KBM-7 (cell line): Measurements from ENCODE around the gene ENTREP3.
"Not testable (repeated sequence)": the region's sequence is repeated elsewhere in the genome, so short reads cannot be mapped to it uniquely, and the experiment has no call there.

Experiments used
- DNase-seq: peaks from one replicate; pipeline ENCODE4 v3.0.0-alpha.2; 2015
- in situ Hi-C: fragments of 300-500 bp; cut with MboI; formaldehyde crosslinking; loops from 2 replicates; pipeline ENCODE4 v1.14.3; 2020; ENCODE audit warnings: low sequenced_read_pairs, low pct_unique_long_range_greater_than_20kb, mixed read lengths

ENTREP3 gene, protein sequence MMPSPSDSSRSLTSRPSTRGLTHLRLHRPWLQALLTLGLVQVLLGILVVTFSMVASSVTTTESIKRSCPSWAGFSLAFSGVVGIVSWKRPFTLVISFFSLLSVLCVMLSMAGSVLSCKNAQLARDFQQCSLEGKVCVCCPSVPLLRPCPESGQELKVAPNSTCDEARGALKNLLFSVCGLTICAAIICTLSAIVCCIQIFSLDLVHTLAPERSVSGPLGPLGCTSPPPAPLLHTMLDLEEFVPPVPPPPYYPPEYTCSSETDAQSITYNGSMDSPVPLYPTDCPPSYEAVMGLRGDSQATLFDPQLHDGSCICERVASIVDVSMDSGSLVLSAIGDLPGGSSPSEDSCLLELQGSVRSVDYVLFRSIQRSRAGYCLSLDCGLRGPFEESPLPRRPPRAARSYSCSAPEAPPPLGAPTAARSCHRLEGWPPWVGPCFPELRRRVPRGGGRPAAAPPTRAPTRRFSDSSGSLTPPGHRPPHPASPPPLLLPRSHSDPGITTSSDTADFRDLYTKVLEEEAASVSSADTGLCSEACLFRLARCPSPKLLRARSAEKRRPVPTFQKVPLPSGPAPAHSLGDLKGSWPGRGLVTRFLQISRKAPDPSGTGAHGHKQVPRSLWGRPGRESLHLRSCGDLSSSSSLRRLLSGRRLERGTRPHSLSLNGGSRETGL

DNA sequence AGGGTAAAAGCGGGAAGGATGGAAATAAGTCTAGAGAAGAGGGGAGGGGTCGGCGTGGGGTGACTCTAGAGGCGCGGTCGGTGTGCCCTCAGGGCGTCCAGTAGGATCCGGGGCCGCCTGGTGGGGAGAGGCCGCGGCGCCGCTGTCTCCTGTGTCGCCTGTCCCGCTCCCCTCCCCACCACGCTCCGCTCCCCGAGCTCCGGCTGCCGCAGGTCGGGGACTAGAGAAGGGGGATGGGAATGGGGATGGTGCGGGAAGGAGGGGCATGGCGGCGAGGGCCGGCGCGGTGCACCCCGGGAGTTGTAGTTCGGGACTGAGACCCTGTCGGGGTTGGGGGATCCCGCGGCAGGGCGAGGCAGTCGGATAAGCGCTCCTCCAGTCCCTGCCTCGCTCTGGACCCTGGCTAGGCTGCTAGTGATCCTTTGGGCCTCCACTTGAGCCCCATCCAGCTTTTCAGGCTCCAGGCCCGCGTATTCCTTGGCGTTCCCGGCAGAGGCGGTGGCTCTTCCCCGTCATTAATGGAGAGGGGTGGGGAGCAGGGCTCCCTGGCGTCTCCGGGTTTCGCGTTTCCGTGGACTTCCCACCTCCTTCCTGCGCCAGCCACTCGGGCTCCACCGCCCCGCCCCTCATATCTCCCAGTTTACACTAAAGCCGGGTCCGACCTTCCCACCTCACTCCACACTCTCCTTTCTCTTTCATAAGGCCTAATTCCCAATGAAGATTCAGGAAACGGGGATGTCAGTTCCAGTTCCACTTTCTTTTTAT lies at the start of gene ENTREP3:
TSS of gene ENTREP3 (minus strand) at position 241 of the 765 bp plus-strand sequence. CDS start 606 bp downstream, outside the sequence.
- in situ Hi-C loops, result no loop called here
- DNase-seq, result peak; percentile 76

GRCh38 chr1:155304558-155305063 lies 49.3 kb upstream of the ENTREP3 start:
- no peak for DNase-seq
- in situ Hi-C loops, result no loop called here

DNA sequence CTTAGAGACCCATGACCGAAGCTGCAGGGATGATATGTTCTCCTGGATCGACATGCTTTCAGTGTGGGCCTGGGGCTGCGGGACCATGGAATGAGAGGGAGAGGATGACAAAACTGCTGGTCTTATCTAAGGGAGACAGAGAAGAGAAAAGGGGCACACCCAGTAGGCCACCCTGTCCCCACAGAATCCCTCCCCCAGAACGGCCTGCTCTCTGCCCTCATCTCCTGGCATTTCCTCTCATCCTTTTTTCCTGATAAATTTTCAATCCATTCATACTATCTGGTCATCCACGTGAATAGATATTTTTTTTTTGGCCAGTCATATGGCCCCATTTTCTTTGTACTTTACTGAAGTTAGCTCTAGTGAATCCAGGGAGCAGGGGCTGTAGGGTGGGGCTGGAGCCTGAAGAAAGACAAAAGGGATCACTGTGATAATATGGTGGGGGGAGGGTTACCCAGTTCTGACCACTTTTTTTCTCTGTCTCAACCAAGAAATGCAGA lies 46.1 kb upstream of the ENTREP3 start, which contains the start of gene PKLR:
TSS of gene PKLR (minus strand) at position 97 of the 500 bp plus-strand sequence. CDS start at position 54, 43 bp downstream.
- DNase-seq, result no peak
- in situ Hi-C loops, result no loop called here

- in situ Hi-C loops, result no loop called here
- no peak for DNase-seq
Observed at GRCh38 chr1:155300553-155301329, 45.5 kb upstream of the ENTREP3 start.

GRCh38 chr1:155300024-155300423 lies 44.7 kb upstream of the ENTREP3 start:
- in situ Hi-C loops, result no loop called here
- DNase-seq, result no peak

DNA sequence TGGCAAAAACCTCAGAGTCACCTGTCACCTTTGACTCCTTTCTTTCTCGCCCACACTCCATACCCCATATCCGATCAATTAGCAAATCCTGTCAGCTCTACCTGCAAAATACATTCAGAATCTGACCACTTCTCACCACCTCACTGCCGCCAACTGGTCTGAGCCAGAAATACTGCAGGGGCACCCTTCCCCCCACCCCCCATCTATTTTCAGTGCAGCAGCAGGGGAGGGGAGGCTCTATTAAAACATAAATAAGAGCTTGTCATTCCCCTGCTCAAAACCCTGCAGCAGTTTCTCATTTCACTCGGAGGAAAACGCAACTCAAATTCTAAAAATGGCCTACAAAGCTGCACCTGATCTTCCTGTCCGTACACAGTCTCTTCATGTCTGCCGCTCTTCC lies 42.1 kb upstream of the ENTREP3 start:
- DNase-seq, result no peak

GRCh38 chr1:155296661-155297060 lies 41.4 kb upstream of the ENTREP3 start:
- in situ Hi-C loops, result no loop called here

More for the DNA sequence above, 42.1 kb upstream of the ENTREP3 start:
- in situ Hi-C loops, result no loop called here

DNA sequence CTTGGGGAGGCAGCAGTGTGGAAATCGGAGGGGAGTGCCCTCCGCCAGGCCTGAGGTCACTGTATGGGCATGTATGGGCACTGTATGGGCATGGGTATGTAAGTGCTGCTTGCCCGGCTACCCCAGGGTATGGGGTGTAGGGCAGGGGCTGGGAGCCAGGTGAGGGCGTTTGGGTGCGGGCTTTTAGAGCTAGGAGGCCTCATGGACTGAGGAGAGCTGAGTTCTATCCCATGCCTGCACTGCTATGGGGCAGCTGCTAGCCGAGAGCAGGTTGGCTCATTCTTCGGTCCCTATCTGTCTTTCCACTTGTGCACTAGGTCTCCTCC lies 40.6 kb upstream of the ENTREP3 start:
- no peak for DNase-seq
- in situ Hi-C loops, result no loop called here

More at GRCh38 chr1:155296661-155297060, 41.4 kb upstream of the ENTREP3 start:
- DNase-seq, result no peak

GRCh38 chr1:155295183-155295941 lies 40.1 kb upstream of the ENTREP3 start:
- DNase-seq, result no peak
- in situ Hi-C loops, result no loop called here

GRCh38 chr1:155294520-155295182 lies 39.4 kb upstream of the ENTREP3 start:
- DNase-seq, result no peak
- in situ Hi-C loops, result no loop called here

DNA sequence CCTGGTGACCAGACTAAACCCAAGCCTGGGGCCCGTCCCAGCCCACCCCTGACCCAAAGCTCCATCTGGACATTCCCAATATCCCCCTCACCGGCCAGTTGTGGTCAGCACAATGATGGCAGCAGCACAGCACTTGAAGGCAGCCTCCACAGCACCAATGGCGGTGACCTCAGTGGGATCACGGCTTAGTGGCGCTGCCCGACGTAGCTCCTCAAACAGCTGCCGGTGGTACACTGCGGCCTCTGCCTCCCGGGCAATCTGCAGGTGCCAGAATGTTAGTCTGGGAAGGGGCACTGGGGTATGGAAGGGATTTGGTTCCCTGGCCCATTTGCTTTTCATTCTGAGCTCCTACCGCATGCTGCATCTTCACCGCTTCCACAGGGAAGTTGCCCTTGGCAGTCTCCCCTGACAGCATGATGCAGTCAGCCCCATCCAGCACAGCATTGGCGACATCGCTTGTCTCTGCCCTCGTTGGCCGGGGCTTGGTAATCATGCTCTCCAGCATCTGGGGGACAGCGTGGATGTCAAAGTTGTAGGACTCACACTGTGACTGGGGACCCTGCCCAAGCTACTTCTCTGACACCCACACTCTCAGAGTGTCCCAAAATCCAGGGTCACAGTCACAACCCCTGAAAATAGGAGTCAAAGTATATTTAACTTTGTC lies 37.9 kb upstream of the ENTREP3 start:
- DNase-seq, result no peak
- in situ Hi-C loops, result no loop called here

GRCh38 chr1:155291006-155291405 lies 35.7 kb upstream of the ENTREP3 start:
- DNase-seq, in situ Hi-C loops: not testable (repeated sequence)

DNA sequence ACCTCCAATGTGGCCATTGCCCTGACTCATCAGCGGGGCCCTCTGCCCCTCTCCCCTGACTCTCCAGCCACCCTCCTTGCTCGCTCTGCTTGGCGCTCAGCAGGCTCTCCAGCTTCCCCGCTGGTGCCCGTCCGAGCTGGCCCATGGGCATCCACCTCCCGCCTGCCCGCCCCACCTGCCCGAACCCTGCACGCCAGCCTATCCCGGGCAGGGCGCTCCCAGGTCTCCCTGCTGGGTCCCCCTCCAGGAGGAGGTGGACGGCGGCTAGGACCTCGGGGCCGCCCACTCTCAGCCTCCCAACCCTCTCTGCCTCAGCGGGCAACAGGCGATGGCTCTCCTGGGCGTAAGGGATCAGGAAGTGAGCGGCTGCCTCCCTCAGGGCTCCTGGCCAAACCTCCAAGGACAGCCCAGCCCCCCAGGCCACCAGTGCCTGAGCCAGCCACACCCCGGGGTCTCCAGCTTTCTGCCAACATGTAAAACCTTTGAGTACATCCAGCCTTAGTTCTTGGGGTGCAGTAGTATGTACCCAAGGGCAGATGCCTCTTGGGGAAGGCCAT lies 32.8 kb upstream of the ENTREP3 start:
- in situ Hi-C loops, result no loop called here
- DNase-seq, result no peak

DNA sequence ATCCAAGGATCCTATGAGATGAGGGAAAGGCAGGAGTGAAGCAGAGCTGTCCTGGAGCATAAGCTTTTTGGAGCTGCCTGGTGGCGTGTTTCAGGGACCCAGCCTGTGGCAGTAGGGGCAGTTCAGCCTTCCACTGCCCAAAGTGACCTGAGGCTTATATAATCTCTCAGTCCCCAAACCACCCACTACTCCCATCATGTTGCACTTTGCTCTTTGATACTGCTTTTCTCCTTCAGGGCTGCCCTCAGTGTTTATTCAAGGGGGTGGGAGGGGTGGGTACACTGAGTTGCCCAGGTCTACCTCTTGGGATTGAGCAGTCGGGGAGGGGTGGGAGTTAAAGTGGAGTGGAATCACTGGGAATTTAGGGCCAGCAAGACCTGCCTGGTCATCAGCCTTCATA lies 31.3 kb upstream of the ENTREP3 start:
- in situ Hi-C loops, result no loop called here
- DNase-seq, result no peak

DNA sequence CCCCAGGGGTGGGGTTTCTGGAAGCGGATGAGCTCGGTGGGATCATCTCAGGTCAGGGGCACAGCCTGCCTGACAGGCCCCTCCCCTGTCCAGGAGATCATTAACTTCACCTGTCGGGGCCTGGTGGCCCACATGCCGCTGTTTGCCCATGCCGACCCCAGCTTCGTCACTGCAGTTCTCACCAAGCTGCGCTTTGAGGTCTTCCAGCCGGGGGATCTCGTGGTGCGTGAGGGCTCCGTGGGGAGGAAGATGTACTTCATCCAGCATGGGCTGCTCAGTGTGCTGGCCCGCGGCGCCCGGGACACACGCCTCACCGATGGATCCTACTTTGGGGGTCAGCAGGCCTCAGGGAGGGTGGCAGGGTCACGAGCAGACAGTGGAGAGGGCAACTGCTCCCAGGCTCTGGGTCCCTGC lies 30.4 kb upstream of the ENTREP3 start:
- no peak for DNase-seq
- in situ Hi-C loops, result no loop called here

DNA sequence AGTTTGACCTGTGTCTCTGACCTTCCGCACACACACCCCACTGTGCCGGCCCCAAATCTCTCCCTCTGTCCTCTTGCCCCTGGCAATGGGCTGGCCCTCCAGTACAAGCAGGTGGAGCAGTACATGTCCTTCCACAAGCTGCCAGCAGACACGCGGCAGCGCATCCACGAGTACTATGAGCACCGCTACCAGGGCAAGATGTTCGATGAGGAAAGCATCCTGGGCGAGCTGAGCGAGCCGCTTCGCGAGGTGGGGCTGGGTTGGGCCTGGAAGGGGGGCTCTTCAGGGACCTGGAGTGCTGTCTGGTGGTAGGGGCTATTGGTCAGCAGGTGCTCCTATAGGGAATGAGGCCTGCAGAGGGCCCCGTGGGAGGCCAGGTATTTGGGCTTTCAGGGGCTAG lies 29.8 kb upstream of the ENTREP3 start:
- in situ Hi-C loops, result no loop called here
- no peak for DNase-seq

GRCh38 chr1:155284476-155284875 lies 29.2 kb upstream of the ENTREP3 start:
- no peak for DNase-seq

More at GRCh38 chr1:155284476-155284875, 29.2 kb upstream of the ENTREP3 start:
- in situ Hi-C loops, result no loop called here
